Measurements from ENCODE around the gene LIMS4. TPM values are rescaled to one million over a fixed set of nuclear protein-coding genes. Genes with fewer than 3 reads are reported as not detected.
"Not testable (repeated sequence)": the region's sequence is repeated elsewhere in the genome, so short reads cannot be mapped to it uniquely, and the experiment has no call there.

The LIMS4 gene
- 0.12 and 0.29 TPM in 2 replicates for total RNA-seq (2014; rRNA removed; shearing (Covaris generic))

GRCh38 chr2:110472171-110473058 lies at the start of gene LIMS4:
TSS of gene LIMS4 (minus strand) at chr2:110472816. CDS start at chr2:110472778, 38 bp downstream.
- not testable (repeated sequence) for DNase-seq (ENCODE audit: low read depth)

- DNase-seq (ENCODE audit: low read depth): not testable (repeated sequence)
Observed at GRCh38 chr2:110499755-110500377, 27.2 kb upstream of the LIMS4 start.

GRCh38 chr2:110496027-110496426 lies 23.4 kb upstream of the LIMS4 start:
- not testable (repeated sequence) for DNase-seq (ENCODE audit: low read depth)

- not testable (repeated sequence) for DNase-seq (ENCODE audit: low read depth)
Observed at GRCh38 chr2:110494488-110494887, 21.9 kb upstream of the LIMS4 start.

GRCh38 chr2:110488991-110489390 lies 16.4 kb upstream of the LIMS4 start:
- not testable (repeated sequence) for DNase-seq (ENCODE audit: low read depth)

- not testable (repeated sequence) for DNase-seq (ENCODE audit: low read depth)
Observed at GRCh38 chr2:110482697-110483096, 10.1 kb upstream of the LIMS4 start.

- not testable (repeated sequence) for DNase-seq (ENCODE audit: low read depth)
Observed at GRCh38 chr2:110481200-110481599, 8.6 kb upstream of the LIMS4 start.

- not testable (repeated sequence) for DNase-seq (ENCODE audit: low read depth)
Observed at GRCh38 chr2:110480084-110480483, 7.5 kb upstream of the LIMS4 start.

- DNase-seq (ENCODE audit: low read depth): not testable (repeated sequence)
Observed at GRCh38 chr2:110477370-110477769, 4.8 kb upstream of the LIMS4 start.

- DNase-seq (ENCODE audit: low read depth): not testable (repeated sequence)
Observed at GRCh38 chr2:110476952-110477351, 4.3 kb upstream of the LIMS4 start.

- not testable (repeated sequence) for DNase-seq (ENCODE audit: low read depth)
Observed at GRCh38 chr2:110475627-110476359, 3.2 kb upstream of the LIMS4 start.

- DNase-seq (ENCODE audit: low read depth): not testable (repeated sequence)
Observed at GRCh38 chr2:110474898-110475297, 2.3 kb upstream of the LIMS4 start.

GRCh38 chr2:110473059-110473358 lies 393 bp upstream of the LIMS4 start:
- not testable (repeated sequence) for DNase-seq (ENCODE audit: low read depth)

- not testable (repeated sequence) for DNase-seq (ENCODE audit: low read depth)
Observed at GRCh38 chr2:110468921-110469320, 3.7 kb downstream of the LIMS4 start.

GRCh38 chr2:110465312-110465711 lies 7.3 kb downstream of the LIMS4 start:
- not testable (repeated sequence) for DNase-seq (ENCODE audit: low read depth)

- DNase-seq (ENCODE audit: low read depth): not testable (repeated sequence)
Observed at GRCh38 chr2:110462458-110462857, 10.2 kb downstream of the LIMS4 start.

GRCh38 chr2:110460318-110460717 lies 12.3 kb downstream of the LIMS4 start:
- DNase-seq (ENCODE audit: low read depth): not testable (repeated sequence)

- DNase-seq (ENCODE audit: low read depth): not testable (repeated sequence)
Observed at GRCh38 chr2:110457214-110457590, 15.4 kb downstream of the LIMS4 start.

GRCh38 chr2:110456291-110457213 lies 16.1 kb downstream of the LIMS4 start:
- DNase-seq (ENCODE audit: low read depth): not testable (repeated sequence)

- not testable (repeated sequence) for DNase-seq (ENCODE audit: low read depth)
Observed at GRCh38 chr2:110455080-110455670, 17.4 kb downstream of the LIMS4 start.

- DNase-seq (ENCODE audit: low read depth): not testable (repeated sequence)
Observed at GRCh38 chr2:110450951-110451350, 21.7 kb downstream of the LIMS4 start.
